Activated T-cell treated with anti-CD3 and anti-CD28 coated beads, Interleukin-2, amount 50 U/mL, for 24 hours (primary cell): ENCODE measurements around the gene APH1B.
A peak's percentile ranks its signal among the peaks of the same experiment; 100 is the strongest.

Experiments used
- DNase-seq: peaks from one replicate; pipeline ENCODE4 v3.0.0-alpha.2; 2020
- H3K27ac Mint-ChIP-seq: 2 replicates; pipeline ENCODE4 v1.8.0; 2020; ENCODE audit warnings: mild to moderate bottlenecking, mixed read lengths
- H3K27me3 Mint-ChIP-seq: 2 replicates; pipeline ENCODE4 v1.8.0; 2020; ENCODE audit warnings: mixed read lengths
- H3K36me3 Mint-ChIP-seq: 2 replicates; pipeline ENCODE4 v1.8.0; 2020; ENCODE audit warnings: low read depth, mixed read lengths
- H3K4me1 Mint-ChIP-seq: 2 replicates; pipeline ENCODE4 v1.8.0; 2020; ENCODE audit warnings: low read depth, mixed read lengths
- H3K4me3 Mint-ChIP-seq: 2 replicates; pipeline ENCODE4 v1.8.0; 2020; ENCODE audit warnings: mild to moderate bottlenecking, moderate library complexity, mixed read lengths
- H3K9me3 Mint-ChIP-seq: 2 replicates; pipeline ENCODE4 v1.8.0; 2020; ENCODE audit warnings: mixed read lengths

Gene APH1B

GRCh38 chr15:63264688-63265293, 12.6 kb upstream of the APH1B start:
- Mint-ChIP-seq H3K4me3 (no peak overlapping the region), H3K4me1 (peaks cover 9% of the 10 kb centered on the region), H3K9me3 (no peaks in the 10 kb centered on the region), H3K36me3 (peaks cover 82% of the 10 kb centered on the region), H3K27ac (no peak overlapping the region), H3K27me3 (no peaks in the 10 kb centered on the region)
- DNase-seq = no peak

GRCh38 chr15:63274427-63274826, 3.0 kb upstream of the APH1B start:
- H3K4me1 Mint-ChIP-seq = peaks cover 40% of the 10 kb centered on the region
- H3K9me3 Mint-ChIP-seq = peaks cover 3% of the 10 kb centered on the region
- H3K27me3 Mint-ChIP-seq = no peaks in the 10 kb centered on the region
- peak overlapping the region; percentile 10 for H3K27ac Mint-ChIP-seq
- peaks cover 21% of the 10 kb centered on the region for H3K36me3 Mint-ChIP-seq
- no peak for DNase-seq
- H3K4me3 Mint-ChIP-seq = no peak overlapping the region

DNA sequence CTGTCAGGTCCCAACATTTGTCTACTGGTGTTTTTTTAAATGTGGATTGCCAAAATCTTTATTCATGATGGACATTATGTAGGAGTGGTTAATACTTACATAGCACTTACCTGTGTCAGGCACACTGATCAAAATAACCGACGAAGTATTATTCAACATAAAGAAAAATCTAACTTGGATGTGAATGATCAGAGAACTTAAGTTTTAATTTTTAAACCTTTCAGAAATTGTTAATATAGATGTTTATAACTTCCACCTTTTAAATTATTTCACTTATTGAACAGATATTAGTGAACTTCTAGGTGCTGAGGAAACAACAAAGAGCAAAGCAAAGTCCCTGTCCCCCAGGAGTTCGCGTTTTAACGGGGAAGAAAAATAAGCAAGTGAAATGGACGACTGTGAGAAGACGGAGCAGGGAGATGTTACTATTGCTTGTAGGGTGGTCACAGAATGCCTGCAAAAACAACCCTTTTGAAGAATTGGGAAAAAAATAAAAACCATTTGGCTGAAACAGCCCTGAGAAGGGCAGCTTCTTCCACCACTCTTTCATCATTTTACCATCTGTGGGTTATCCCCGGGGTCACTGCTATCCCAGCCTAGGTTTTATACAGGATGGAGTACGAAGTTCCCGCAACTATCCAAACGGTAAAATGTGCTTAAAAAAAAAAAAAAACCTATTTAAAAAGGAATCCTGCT, 915 bp upstream of the APH1B start:
- Mint-ChIP-seq H3K4me1 (peaks cover 34% of the 10 kb centered on the region), H3K27ac (peak overlapping the region; percentile 94), H3K9me3 (peaks cover 3% of the 10 kb centered on the region), H3K36me3 (peaks cover 5% of the 10 kb centered on the region), H3K4me3 (peak overlapping the region; percentile 85), H3K27me3 (no peaks in the 10 kb centered on the region)
- no peak for DNase-seq

GRCh38 chr15:63277893-63278456, 570 bp downstream of the APH1B start:
- Mint-ChIP-seq H3K9me3 (no peaks in the 10 kb centered on the region), H3K27ac (peak overlapping the region; percentile 57), H3K4me1 (peaks cover 31% of the 10 kb centered on the region), H3K27me3 (no peaks in the 10 kb centered on the region), H3K4me3 (peak overlapping the region; percentile 75), H3K36me3 (no peaks in the 10 kb centered on the region)
- no peak for DNase-seq

GRCh38 chr15:63283126-63283525, 5.7 kb downstream of the APH1B start:
- Mint-ChIP-seq H3K4me1 (peaks cover 9% of the 10 kb centered on the region), H3K36me3 (peaks cover 3% of the 10 kb centered on the region), H3K4me3 (no peak overlapping the region), H3K27ac (no peak overlapping the region), H3K27me3 (no peaks in the 10 kb centered on the region), H3K9me3 (no peaks in the 10 kb centered on the region)
- no peak for DNase-seq

DNA sequence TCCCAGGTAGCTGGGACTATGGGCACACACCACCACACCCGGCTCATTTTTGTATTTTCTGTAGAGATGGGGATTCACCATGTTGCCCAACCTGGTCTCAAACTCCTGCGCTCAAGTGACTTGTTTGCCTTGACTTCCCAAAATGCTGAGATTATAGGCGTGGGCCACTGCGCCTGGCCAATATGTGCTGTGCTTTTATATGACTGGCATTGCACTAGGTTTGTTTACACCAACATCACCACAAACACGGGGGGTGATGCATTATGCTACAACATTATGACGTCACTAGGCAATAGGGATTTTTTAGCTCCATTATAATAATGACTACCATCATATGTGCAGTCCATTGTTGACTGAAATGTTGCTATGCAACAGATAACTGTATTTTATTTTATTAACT, 6.9 kb downstream of the APH1B start:
- Mint-ChIP-seq H3K9me3 (no peaks in the 10 kb centered on the region), H3K27ac (no peak overlapping the region), H3K36me3 (peaks cover 3% of the 10 kb centered on the region), H3K4me1 (peaks cover 15% of the 10 kb centered on the region), H3K4me3 (no peak overlapping the region), H3K27me3 (no peaks in the 10 kb centered on the region)
- DNase-seq = no peak

DNA sequence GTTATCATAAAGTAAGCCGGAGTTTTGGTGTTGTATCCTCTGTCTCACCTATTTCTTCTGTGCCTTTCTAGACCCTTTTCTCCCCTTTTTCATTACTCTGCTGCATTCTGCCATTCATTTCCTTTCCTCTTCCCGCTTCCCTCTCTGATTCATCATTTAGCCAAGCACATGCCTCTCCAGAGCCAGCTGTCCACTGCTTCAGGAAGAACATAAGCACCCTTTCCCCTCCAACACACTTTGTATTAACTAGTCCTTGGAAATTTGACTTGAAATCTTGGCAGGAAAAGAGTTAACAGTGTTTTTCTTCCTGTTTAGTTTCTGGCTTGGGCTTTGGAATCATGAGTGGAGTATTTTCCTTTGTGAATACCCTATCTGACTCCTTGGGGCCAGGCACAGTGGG, 9.7 kb downstream of the APH1B start:
- H3K27ac Mint-ChIP-seq = peak overlapping the region; percentile 4
- no peaks in the 10 kb centered on the region for H3K27me3 Mint-ChIP-seq
- H3K4me3 Mint-ChIP-seq = no peak overlapping the region
- no peaks in the 10 kb centered on the region for H3K9me3 Mint-ChIP-seq
- peaks cover 3% of the 10 kb centered on the region for H3K36me3 Mint-ChIP-seq
- peaks cover 15% of the 10 kb centered on the region for H3K4me1 Mint-ChIP-seq
- DNase-seq = no peak

GRCh38 chr15:63288342-63288741, 10.9 kb downstream of the APH1B start:
- H3K9me3 Mint-ChIP-seq = no peaks in the 10 kb centered on the region
- H3K36me3 Mint-ChIP-seq = peaks cover 3% of the 10 kb centered on the region
- H3K27me3 Mint-ChIP-seq = no peaks in the 10 kb centered on the region
- no peak overlapping the region for H3K27ac Mint-ChIP-seq
- no peak for DNase-seq
- peaks cover 12% of the 10 kb centered on the region for H3K4me1 Mint-ChIP-seq
- H3K4me3 Mint-ChIP-seq = no peak overlapping the region

GRCh38 chr15:63288778-63289378, 11.5 kb downstream of the APH1B start:
- Mint-ChIP-seq H3K36me3 (peaks cover 3% of the 10 kb centered on the region), H3K9me3 (no peaks in the 10 kb centered on the region), H3K4me1 (peaks cover 8% of the 10 kb centered on the region), H3K4me3 (no peak overlapping the region), H3K27me3 (no peaks in the 10 kb centered on the region), H3K27ac (no peak overlapping the region)
- no peak for DNase-seq

GRCh38 chr15:63291507-63291906, 14.1 kb downstream of the APH1B start:
- H3K36me3 Mint-ChIP-seq = peaks cover 12% of the 10 kb centered on the region
- no peaks in the 10 kb centered on the region for H3K27me3 Mint-ChIP-seq
- no peak for DNase-seq
- no peak overlapping the region for H3K27ac Mint-ChIP-seq
- H3K9me3 Mint-ChIP-seq = no peaks in the 10 kb centered on the region
- peaks cover 10% of the 10 kb centered on the region for H3K4me1 Mint-ChIP-seq
- H3K4me3 Mint-ChIP-seq = no peak overlapping the region

DNA sequence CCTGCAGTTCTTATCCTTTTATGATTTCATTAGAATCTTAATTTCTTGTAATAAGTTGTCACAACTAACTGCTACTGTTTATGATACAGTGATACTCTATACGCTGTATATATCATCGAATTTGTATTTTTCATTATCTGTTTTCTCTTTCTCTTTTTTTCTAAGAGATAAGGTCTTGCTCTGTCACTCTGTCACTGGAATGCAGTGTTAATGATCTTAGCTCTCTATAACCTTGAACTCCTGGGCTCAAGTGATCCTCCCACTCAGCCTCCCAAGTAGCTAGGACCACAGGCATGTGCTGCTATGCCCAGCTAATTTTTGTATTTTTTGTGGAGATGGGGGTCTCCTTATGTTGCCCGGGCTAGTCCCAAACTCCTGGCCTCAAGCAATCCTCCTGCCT, 14.8 kb downstream of the APH1B start:
- Mint-ChIP-seq H3K27me3 (no peaks in the 10 kb centered on the region), H3K9me3 (no peaks in the 10 kb centered on the region), H3K4me3 (no peak overlapping the region), H3K4me1 (peaks cover 10% of the 10 kb centered on the region), H3K27ac (no peak overlapping the region), H3K36me3 (peaks cover 13% of the 10 kb centered on the region)
- DNase-seq = no peak

GRCh38 chr15:63292771-63293170, 15.4 kb downstream of the APH1B start:
- Mint-ChIP-seq H3K9me3 (no peaks in the 10 kb centered on the region), H3K27me3 (no peaks in the 10 kb centered on the region), H3K27ac (no peak overlapping the region), H3K4me1 (peaks cover 10% of the 10 kb centered on the region), H3K36me3 (peaks cover 13% of the 10 kb centered on the region), H3K4me3 (no peak overlapping the region)
- DNase-seq = no peak

GRCh38 chr15:63294359-63294758, 17.0 kb downstream of the APH1B start:
- no peak for DNase-seq
- no peaks in the 10 kb centered on the region for H3K27me3 Mint-ChIP-seq
- H3K27ac Mint-ChIP-seq = no peak overlapping the region
- no peaks in the 10 kb centered on the region for H3K9me3 Mint-ChIP-seq
- peaks cover 2% of the 10 kb centered on the region for H3K4me1 Mint-ChIP-seq
- H3K36me3 Mint-ChIP-seq = peaks cover 13% of the 10 kb centered on the region
- H3K4me3 Mint-ChIP-seq = no peak overlapping the region

GRCh38 chr15:63295341-63295740, 17.9 kb downstream of the APH1B start:
- Mint-ChIP-seq H3K9me3 (no peaks in the 10 kb centered on the region), H3K27ac (no peak overlapping the region), H3K4me3 (no peak overlapping the region), H3K36me3 (peaks cover 14% of the 10 kb centered on the region), H3K27me3 (no peaks in the 10 kb centered on the region), H3K4me1 (peaks cover 2% of the 10 kb centered on the region)
- no peak for DNase-seq

GRCh38 chr15:63296195-63296594, 18.8 kb downstream of the APH1B start:
- no peak for DNase-seq
- Mint-ChIP-seq H3K9me3 (no peaks in the 10 kb centered on the region), H3K27ac (no peak overlapping the region)

More at GRCh38 chr15:63296195-63296594, 18.8 kb downstream of the APH1B start:
- Mint-ChIP-seq H3K27me3 (no peaks in the 10 kb centered on the region), H3K36me3 (peaks cover 17% of the 10 kb centered on the region), H3K4me1 (peaks cover 2% of the 10 kb centered on the region), H3K4me3 (no peak overlapping the region)
